SW 1271 (cell line): ENCODE data around the gene SAMD4A.
"Not testable (repeated sequence)": the region's sequence is repeated elsewhere in the genome, so short reads cannot be mapped to it uniquely, and the experiment has no call there.

Source experiments
- DNase-seq, 2 experiments: peaks; one replicate each; lab custom pipeline; 2025; lab: John Stamatoyannopoulos, UW

SAMD4A gene

GRCh38 chr14:54728700-54729527, 162.0 kb downstream of the SAMD4A start:
- DNase-seq = no peak

DNA sequence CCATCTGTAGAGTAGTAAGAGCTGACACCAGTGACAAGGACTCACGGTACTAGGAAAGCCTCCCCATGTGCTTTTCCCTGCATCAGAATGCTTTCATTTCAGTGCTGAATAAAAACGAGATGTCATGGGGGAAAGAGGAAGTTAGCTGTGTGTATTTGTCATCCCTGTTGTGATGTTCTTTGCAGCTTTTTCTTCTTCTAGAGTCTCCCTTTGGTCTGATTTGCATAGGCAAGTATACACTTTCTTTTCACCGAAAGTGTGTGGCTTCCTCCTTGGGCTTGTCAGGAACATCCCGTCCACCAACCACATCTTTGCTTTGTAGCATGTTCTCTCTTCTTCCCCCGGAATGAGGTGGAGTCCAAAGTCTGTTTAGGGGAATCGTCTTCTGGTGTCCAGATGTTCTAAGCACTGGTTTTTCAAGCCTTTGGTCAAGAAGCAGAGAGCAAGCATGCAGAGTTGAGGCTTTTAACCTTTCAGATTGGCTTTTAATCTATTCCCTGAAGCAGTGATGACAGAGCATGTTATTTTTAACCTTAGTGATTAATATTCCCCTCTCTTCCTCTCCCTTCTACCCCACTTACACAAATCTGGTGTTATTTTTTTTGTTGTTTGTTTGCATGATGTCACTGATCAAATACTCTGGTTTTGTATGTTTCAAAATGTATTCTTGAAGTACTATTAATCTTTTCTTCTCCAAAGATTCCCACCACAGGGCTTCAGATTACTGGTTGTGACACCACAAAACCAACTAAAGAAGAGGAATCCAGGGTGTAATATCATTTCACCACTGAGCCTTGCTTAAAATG, 163.4 kb downstream of the SAMD4A start:
- DNase-seq = no peak

GRCh38 chr14:54734966-54735365, 168.0 kb downstream of the SAMD4A start:
- no peak for DNase-seq

DNA sequence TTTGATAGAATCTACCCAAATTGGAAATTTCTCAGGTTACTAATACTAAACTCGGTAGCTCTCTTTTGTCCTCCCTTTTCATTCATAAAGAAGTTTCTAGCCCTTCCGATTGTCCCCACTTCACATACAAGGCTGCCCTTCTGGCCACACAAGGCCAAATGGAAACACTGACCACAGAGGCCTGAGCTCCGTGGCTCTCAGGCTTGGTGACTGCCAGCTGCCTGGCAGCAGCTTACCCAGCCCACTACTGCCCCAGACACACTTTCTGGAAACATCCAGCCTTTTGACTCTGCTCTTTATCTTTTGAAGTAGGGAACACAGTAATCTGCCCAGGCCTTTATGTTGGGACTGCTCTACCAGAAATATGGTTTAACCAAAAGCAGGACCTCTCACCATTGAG, 168.5 kb downstream of the SAMD4A start:
- no peak for DNase-seq

- no peak for DNase-seq
These were observed 170.3 kb downstream of the SAMD4A start for GRCh38 chr14:54737132-54737711.

- no peak for DNase-seq
These were observed 171.1 kb downstream of the SAMD4A start for GRCh38 chr14:54738009-54738408.

DNA sequence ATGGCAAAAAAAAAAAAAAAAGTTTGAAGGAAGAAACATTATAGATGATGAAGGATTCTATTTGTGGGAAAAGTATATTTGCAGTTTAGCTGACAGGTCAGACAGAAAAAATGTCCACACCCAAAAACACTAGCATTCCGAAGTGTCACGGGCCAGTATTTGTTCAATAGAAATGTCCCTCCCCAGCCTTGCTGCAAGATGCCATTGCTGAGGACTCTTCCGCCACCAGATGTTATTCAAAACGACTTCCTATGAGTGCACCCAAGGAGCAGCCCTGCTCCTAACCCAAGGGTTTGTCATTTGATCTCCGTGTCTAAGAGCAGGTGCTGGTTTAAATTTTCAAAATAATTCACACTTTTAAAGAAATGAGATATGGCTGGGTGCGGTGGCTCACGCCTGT, 172.6 kb downstream of the SAMD4A start:
- no peak for DNase-seq

DNA sequence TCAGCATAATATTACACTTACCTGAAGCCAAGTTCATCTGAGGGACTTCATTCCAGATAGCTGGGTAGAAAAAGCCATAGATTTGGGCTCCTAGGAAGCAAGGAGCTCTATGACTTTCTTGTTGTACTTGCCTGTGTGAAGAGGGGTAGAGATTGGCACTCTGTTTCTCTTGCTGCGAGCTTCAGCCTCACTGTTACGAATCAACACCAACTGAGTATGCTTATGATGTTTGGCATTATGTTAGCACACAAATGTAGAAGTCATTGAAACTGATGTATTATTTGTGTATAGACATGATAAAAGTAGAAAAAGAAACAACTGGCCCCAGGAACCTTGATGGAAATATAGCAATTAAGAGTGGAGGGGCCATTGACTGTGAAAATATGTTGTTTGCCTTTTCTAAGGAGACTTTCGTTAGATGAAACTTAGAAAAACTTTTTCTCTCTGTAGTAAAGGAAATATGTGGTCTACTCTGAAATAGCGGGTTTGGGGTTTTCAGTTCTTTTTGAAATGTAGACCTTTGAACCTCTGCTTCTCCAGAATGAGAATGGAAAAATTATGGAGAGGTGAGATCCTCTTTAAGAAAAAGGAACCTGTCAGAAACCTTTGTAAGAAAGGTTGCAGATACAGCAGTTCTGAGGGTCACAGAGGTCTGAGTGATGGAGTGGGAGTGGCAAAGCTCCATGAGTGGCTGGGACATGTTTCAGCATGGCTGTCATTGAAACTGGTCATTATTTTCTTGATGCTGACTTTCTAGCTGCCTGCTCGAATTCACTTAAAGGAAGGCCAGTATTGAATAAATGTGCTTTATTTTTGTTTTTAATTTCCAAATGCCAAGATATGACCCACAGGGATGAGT, 175.8 kb downstream of the SAMD4A start:
- DNase-seq = no peak

- no peak for DNase-seq
These were observed 176.5 kb downstream of the SAMD4A start for GRCh38 chr14:54743382-54743781.

DNA sequence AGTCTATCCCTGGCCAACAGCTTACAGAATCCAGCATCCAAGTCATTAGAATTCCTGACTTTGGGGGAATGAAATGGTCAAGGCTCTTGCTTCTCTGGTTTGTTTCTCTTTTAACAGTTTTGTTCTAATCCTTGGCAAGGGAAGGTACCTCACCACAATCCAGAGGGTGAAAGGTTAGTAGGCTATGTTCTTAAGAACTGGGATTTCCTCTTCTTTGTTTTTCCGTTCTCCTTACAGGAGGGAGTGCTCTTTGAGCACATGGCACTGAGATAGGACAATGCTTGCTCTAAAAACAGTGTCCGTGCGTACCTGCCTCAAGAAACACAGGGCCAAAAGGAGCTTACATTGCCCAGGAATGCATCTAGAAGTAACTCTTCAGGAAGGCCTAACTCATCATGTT, 179.1 kb downstream of the SAMD4A start:
- DNase-seq = no peak

GRCh38 chr14:54747616-54748015, 180.7 kb downstream of the SAMD4A start:
- no peak for DNase-seq

DNA sequence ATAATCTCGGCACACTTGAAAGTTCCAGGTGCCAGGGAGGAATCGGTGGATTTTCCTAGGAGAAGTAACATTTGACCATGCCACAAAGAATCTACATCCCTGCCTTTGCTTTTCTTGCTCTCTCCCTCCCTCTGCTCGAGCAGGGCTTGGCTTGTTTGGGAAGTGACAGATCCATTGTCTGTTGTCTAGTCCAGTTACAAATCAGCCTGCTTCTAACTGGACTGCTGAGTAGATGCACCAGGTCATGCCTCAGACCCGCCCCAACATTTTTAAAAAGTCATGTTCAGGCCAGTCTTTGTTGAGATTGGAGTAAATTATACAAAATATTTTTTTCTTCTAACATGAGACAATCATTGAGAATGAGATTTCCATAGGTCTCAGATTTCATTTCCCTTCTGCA, 182.3 kb downstream of the SAMD4A start:
- no peak for DNase-seq

- no peak for DNase-seq
These were observed 182.8 kb downstream of the SAMD4A start for GRCh38 chr14:54749727-54750126.

DNA sequence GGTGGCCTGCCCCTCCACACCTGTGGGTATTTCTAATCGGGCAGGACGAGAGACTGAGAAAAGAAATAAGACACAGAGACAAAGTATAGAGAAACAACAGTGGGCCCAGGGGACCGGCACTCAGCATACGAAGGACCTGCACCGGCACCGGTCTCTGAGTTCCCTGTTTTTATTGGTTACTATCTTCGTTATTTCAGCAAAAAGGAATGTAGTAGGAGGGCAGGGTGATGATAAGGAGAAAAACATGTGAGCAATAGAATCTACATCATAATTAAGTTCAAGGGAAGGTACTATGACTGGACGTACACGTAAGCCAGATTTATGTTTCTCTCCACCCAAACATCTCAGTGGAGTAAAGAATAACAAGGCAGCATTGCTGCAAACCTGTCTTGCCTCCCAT, 185.7 kb downstream of the SAMD4A start:
- not testable (repeated sequence) for DNase-seq

- DNase-seq = not testable (repeated sequence)
These were observed 186.5 kb downstream of the SAMD4A start for GRCh38 chr14:54753396-54753795.

- no peak for DNase-seq
These were observed 187.2 kb downstream of the SAMD4A start for GRCh38 chr14:54754116-54754622.

DNA sequence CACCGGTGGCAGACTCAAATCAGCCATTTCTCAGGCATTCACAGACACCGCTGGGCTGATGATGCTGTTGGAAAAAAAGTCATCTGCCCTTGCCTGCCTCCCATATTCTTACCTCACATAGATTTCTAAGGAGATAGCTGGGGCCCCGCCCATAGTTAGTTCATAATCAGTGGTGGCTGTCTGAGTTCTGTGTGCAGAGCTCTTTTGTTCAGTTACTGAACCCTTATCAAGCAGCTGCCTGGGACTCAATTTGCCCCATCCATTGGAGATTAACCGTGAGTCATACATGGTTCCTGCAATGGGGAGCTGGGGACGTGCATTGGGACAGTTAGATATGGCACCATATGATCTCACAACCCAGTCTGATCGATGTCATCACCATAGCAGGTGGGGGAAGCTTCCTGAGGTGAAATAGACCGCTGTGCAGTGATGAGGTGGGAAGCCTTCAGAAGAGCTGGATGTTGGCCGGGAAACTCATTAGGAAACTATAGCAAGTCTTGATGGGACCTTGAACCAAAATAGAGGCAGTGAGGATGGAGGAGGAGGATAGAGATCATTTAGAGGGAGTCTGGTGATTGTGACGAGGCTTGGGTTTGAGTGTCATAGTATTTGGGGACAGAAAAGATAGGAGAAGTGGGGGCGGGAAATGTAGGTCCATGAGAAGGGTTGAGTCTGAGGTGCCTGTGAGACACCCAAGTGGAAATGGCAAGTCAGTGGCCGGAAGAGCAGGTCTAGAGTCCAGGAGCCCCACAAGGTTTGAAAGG, 187.9 kb downstream of the SAMD4A start:
- DNase-seq = no peak

DNA sequence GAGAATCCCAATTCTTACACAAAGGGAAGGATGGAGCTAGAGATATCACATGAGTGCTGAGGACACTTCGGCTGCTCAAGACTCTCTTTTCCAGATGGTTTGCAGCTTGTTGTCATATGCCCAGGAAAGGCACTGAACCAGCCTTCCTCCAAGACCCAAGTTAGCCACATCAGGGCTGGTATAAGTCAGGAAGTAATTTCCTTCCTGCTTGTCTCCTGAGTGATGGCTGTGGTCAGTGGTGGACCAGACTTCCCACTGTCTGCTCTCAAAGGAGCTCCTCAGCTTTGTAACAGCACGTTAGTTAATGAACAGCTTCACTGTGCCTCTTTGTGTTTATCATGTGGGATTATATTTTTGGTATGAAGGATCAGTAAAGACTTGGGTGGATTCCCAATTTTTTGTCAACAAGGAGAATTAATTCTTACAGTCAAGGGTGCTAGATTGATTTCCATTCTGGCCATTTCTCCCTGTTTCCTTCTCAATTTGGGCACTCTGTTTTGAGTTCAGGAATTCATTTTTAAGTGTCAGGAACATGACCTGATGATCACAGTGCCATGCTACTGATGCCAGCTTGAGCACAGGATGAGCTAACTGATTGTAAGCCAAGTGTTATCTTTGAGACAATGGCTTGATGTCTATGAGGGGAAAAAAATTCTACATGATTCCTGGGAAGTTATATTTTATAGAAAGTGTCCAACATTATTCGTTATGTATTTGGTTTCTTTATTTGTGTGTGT, 189.9 kb downstream of the SAMD4A start:
- no peak for DNase-seq

DNA sequence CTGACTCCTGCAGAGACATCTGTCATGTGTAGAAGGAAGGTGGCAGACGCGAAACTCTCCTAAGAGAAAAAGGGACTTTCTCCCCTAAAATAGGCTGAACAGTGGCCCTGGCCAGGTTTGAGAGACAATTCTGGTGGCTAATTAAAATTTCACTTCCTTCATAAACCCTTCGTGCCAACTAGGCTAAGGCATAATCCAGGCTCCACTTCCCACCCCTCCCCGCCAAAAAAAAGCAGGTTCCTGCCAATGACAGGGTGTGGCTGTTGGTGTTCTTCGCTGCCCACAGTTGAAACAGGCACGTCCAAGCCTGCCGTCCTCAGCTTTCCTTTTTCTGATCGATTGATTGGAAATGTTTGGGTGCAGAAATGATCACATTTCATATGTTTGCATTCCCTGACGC, 191.1 kb downstream of the SAMD4A start:
- DNase-seq = no peak

GRCh38 chr14:54759982-54760585, 193.2 kb downstream of the SAMD4A start:
- no peak for DNase-seq
